GM21737 (cell line): Measurements from ENCODE around the gene DIAPH1.

Experiments
- ATAC-seq: cut with Tn5 transposase; IDR thresholded peaks from one replicate; pipeline ENCODE4 v1.9.1; 2021; ENCODE audit warnings: mild to moderate bottlenecking, moderate library complexity; ENCODE audit not compliant: unreplicated experiment

Gene DIAPH1

DNA sequence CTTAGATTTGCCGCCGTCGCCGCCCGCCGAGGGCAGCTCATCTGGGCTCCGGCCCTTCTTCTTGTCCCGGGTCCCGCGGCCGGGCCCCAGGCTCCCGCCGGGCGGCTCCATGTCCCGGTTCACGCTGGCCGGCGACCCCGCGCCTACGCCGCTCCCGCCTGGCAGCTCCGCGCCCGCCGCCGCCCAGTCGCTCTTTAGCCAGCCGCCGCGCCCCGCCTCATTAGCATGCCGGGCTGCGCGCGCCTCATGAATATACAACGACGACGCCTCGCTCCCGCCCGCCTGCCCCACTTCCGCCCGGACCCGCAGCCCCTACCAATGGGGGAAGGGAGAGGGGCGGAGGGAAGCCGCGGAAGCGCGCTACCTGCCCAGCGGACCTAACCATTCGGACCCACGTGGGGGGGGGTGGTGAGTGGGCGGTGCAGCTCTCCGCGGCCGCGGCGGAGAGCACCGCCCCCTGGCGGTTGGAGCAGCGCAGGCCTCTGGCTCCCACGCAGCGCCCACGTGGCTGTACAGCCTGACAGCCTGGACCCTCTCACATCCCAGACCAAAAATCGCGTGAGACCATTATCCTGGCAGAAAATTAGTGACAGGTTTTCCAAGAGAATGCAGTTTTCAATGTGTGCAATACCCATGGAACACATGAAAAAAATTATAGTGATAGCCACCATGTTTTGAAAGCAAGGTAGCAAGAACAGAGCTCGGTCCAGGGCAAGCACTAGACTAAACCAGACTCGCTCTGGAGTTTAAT, at the start of gene DIAPH1:
TSS of gene DIAPH1 (minus strand) at position 197 of the 751 bp plus-strand sequence. CDS start at position 111, 86 bp downstream.
- peak; percentile 77 for ATAC-seq

DNA sequence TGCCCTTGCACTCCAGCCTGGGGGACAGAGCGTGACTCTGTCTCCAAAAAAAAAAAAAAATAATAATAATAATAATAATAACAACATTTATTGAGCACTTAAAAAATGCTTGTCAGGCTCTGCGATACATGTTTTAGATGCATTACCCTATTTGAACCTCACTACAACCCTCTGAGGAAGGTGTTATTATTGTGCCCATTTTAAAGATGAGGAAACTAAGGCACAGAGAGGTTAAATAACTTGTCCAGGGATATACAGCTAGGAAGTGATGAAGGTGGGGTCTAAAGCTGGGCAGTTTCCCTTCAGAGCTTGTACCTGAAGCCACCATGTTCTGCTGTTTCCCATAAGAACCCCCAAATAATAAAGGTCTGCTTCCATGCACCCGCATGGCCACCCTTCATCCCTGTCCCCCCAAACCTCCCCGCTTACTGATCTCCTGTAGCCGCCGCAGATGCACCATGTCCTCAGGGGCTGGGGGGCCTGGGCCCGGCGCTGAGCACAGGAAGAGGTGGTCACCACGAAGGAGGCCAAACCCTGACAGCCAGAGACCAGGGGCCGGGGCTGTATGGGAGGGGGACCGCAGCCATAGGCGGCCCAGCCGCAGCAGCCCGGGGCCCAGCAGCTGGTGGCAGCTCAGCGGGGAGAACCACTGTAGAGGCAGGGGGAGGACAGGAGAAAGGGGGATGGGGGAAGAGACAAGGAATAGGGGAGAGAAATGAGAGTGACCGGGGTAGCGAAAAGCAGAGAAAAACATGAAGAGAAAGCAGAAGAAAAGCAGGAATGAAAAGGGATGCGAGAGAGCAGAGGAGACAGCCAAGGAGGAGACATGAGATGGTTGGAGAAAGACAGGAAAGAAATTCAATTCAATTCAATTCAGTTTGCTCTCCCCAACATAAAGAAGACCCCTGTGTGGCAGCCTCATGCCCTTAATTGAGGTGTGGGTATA, 47.5 kb upstream of the DIAPH1 start:
- ATAC-seq: no peak

DNA sequence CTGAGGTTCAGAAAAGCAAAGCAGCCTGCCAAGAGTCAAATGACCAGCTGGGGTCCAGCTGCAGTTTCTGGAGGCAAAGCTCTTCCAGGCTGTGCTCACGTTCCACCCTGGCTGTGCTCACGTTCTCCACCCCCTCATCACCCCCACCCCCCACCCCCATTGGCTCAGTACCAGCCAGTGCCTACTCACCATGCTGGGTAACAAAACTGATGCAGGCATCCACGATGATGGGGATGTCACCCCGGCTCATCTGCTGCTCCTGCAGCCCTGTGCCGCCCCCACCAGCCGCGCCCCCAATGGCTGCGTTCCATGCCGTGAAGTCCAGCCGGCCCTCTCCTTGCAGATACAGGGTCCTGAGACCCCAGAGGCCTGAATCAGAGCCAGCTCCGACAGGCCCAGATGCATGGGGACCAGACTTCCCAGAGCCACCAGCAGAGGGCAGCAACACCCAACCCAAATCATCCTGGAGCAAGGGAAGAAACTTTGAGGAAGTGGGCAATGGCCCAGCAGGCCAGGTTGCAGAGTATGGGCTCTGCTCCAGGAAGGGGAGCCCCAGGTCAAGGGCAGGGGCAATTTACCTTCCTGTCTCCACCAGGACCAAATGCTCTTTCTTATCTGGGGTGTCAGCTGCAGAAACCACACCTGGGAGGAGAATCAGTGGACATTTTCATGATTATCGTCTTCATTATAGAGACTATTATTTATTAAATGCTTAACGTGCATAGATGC, 46.1 kb upstream of the DIAPH1 start:
- peak; percentile 91 for ATAC-seq

DNA sequence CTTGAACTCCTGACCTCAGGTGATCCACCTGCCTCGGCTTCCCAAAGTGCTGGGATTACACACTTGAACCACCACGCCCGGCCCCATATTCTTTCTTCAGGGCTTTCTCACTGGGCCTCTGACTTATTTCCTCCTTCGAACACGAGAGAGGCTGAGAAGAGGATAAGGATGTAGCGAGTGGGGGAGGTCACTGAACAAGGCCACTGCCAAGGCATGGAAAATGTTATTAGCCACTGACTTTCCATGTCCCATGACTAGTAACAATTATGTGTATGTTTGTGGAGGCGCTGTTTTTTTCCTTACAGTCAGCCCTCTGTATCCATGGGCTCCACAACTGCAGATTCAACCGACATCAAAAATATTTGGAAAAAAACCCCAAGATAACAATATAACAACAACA, 44.7 kb upstream of the DIAPH1 start:
- ATAC-seq: no peak

DNA sequence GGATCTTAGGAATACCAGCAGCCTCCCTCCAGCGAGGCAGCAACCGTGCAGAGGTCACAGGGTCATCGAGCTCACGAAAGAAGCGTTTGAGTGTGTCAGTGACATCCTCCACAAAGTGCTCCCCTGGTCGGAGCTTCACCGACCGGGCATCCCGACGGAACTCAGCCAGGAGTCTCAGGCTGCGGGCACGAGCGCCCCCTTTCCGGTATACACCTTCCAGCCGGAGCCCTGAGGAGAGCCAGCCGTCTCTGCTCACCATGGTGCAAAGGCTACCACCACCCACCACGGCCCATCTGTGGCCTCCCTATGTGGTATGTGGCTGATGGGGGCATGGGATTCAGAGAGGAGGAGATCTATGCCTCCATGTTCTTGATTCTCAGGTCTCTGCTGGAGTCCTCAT, 43.2 kb upstream of the DIAPH1 start:
- ATAC-seq: no peak

DNA sequence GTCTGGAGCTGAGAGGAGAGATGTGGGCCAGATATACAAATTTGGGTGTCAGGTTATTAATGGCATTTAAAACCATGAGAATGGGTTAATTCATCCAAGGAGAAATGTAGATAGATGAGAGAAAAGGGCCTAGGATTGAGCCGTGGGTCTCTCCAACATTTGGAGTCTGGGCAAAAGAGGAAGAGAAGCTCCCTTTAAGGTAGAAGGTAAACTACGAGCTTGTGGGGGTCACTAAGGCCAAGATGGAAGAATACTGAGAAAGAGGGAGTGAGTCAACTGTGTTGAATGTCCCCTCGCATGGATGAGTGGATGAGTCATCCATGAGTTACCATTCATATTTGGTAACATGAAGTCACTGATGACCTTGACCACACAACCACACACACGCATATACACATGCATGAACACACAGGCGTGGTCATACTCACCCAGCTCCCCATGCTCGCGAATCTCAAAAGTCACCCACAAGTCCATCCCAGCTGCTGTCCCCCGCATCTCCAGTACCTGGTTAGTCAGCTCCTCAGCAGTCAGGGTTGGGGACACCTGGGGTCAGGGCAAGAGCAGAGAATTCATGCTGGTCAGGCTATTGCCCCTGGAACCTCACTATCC, 39.2 kb upstream of the DIAPH1 start:
- ATAC-seq: no peak

DNA sequence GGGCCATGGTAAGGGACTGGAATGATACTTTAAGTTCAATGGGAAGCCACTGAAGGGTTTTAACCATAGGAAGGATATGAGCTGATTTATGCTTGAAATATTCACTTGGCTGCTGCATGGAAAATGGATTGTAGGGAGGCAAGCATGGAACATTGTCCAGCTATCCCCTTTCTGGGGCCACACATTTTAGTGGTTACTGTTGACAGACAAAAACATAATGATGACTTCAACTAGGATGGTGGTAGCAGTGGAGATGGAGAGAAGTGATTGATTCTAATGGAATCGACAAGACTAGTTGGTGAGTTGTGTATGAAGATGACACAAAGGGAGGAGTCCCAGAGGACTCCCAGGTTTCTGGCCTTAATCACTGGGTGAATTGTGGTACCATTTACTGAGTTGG, 38.6 kb upstream of the DIAPH1 start:
- ATAC-seq: no peak

DNA sequence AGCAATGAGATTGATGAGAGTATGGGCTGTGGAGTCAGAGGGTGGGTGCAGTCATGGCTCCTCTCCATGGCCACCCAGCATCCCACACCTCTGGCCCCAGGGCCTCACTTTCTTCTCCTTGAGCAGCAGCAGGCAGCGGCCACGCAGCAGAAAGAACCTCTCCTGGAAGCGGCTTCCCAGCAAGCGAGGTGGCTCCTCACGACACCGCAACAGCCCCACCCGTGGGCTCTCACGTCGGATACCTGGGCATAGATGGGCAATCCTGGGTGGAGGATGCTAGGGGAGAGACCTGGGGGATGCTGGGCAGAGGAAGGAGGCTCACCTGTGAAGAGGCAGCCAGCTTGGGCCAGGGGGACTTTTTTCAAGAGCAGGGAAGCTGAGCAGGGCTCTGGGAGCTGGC, 37.6 kb upstream of the DIAPH1 start:
- no peak for ATAC-seq

DNA sequence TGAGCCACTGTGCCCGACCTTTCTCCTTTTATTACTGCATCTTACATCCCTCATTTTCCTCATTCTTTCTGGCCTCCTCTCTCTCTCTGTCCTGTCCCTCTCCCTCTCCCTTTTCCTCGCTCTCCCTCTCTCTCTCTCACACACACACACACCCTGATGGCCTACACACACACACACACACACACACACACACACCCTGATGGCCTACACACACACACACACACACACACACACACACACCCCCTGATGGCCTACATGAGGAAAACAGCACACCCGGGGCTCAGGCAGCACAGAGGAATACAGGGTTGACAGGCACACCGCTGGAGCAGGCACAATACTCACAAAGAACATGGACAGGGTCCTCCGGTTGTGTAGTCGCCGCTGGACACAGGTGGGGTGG, 36.2 kb upstream of the DIAPH1 start:
- ATAC-seq: no peak

DNA sequence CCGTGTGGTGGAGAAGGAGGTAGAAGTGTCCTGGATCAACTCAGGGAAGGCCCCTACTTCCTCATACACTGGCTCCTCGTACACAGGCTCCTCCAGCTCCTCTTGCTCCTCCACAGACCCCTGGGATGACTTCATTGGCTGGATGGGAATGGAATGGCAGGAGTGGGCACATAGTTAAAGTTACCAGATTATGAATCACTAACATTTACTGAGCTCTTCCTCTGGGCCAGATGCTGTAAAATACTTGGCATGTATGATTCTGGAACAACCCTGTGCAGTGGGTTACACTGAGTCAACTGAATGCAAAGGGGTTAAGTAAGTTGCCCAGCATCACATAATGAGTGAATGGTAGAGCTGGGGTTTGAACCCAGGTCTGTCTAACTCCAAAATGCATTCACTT, 35.5 kb upstream of the DIAPH1 start:
- no peak for ATAC-seq

DNA sequence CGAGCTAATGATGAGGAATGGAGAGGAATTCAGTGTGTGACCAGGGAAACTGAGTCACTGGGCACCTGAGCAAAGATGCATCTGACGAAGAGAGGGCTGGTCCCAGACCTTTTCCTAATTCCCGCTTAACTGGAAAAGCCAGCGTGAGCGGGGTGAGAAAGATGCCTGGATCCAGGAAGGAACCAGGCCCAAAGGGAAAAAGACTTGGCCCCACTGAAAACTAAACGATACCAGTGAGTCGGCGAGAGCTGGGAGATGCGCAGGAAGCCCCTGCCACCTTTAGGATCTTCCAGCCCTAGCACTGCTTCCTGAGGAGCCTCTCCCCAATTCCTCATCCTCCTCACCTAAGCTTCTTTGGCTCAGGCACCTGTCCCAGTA, 32.9 kb upstream of the DIAPH1 start:
- no peak for ATAC-seq

DNA sequence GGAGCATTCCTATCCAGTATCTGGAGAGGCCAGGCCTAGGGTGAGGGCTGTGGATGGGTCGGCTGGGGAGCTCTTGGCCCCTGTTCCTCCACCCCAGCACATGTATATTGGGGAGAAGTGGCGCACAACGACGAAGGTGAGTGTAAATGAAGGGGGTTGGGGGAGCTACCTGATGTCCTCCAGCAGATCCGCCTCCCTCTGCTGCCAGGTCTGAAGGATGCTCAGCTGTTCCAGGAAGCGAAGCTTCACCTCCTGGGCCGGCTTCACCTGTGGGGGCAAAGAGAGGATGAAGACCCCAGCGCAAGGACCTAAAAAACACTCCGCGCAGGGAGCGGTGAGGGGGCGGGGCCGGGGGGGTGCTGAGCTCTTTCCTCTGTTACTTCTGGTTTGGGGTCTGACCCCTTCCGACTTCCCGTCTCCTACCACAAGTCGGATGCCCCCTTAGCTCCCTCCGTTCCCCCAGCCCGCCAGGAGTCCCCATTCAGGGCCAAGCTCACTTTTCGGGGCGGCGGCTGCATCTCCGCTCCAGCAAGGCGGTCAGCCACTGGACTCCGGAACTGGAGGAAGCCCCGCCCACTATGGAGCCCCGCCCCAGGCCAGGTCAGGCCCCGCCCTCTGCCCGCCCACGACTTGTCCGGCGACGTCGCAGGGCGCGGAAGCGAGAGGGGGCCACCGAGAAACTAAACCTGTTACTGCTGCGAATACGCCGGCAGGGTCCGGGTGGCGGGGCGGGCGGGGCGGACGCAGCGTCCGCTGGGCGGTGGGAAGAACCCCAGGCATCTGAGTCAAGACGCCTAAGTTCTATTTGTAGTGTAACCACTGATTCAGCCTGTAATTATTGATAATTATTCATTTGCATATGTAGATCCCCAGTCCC, 32.3 kb upstream of the DIAPH1 start, which contains the start of gene FCHSD1:
TSS of gene FCHSD1 (minus strand) at position 568 of the 877 bp plus-strand sequence. CDS start at position 518, 50 bp downstream.
- peak; percentile 94 for ATAC-seq

DNA sequence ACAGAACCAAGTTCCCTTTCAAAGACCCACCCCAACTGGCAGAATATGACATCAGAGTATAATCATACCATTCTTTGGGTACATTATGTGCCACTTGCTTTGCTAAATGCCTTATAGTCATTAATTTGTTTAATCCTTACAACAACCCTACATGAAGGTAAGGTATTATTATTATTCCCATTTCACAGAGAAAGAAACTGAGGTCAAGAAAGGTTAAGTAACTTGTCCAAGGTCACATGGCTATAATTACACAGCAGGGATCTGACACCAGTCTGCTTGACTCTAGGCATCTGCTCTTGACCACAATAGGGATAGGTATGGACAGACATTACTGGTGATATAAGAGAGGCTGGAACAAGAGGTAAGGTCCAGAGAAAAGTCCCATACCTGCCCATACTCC, 31.2 kb upstream of the DIAPH1 start:
- ATAC-seq: no peak

DNA sequence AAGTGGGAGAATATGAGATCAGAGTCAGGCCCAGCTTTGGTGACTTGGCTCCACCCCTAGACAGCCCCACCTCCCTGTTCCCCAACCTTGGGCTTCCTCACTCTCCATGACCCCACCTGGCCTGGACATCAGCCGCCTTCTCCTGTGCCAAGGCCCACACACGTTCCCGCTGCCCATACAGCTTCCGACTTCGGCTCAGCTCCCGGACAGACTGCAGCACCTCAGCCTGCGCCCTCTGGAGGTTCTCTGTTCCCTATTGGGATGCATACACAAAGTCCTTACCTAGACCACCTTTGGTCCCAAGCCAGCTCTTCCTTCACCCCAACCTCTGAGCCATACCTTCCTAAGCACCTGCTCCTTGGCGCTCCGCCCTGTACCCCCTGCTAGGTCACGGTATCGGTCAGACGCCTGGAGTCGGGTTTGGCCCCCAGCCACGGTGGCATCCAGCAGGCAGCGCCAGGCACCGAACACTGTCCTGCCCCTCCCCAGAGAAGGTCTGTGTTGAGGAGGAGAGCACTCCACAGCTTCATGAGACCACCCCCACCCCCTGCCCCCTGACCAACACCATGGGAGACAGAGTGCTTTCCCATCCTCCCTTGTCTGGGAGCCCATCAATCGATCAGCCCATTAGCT, 30.4 kb upstream of the DIAPH1 start:
- no peak for ATAC-seq

DNA sequence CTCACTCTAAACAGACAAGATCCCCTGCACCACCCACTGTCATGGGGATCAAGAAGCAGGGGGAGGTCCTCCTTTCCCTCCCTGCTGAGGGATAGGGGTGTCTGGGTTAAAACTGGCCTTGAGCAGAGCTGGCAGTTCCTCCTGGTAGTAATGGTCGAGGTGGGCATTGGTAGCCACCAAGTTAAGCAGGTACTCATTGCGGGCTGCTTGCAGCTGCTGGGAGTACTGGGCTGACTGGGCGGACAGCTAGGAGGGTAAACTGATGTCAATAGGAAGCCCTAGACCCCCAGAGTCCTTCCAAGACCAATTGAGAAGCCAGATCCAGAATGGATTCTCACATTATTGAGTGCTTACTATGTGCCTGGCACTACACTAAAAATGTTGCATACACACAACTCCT, 29.1 kb upstream of the DIAPH1 start:
- ATAC-seq: no peak

DNA sequence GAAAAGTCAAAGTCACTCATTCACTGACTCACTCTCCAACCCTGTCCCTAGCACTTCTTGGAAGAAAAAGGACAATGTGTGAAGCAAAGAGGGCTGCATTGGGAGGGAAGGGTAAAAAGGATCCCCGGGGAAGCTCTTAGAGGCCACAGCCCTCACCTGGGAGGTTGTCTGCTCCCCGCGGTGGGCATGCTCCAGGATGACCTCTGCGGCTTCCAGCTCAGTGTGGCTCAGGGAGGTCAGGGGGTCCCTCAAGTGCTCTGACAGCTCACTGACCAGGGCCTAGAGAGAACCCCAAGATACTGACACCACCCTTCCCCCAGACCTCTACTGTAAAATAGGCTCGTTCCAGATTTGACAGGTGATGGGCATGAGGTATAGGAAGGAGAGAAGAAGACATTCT, 28.4 kb upstream of the DIAPH1 start:
- ATAC-seq: no peak

DNA sequence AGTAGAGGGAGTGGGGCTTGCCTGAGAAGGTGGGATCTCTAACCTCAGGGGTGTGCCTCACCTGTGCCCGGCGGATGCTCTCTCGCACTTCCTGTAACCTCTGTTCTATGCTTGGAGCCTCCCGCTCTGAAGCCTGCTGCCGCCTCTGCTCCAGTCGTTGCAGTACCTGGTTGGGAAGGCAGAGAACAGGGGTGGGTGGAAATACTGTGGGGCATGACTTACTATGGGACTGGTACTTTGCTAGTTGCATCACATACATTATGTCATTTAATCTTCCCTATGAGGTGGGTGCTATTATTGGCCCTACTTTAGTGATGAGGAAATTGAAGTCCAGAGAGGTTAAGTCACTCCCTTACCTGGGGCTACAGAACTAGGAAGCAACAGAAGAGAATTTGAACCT, 27.2 kb upstream of the DIAPH1 start:
- no peak for ATAC-seq

DNA sequence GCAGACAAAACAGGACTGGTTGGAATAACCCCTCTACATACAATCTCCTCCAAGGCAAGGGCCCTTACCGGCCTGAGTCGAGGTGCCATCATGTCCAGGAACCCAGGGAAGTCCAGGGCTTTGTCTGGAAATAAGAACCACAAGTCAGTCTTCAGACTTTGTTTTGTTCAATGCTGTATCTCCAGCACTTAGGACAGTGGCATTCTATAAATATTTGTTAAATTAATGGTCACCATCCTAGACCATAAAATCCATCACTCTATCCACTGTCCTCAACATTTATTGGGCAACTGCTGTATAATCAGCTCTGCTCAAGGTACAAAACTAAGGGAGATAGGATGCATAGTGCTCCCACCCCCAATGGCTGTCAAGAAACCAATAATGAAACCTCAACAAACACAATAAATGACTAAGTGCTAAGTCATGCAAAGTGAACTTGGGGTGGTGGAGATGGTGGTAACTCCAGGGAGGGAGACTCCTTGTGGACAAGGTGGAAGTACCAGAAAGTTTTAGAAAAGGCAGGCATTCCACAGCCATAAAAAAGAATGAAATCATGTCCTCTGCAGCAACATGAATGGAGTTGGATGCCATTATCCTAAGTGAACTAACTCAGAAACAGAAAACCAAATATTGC, 23.0 kb upstream of the DIAPH1 start:
- no peak for ATAC-seq

DNA sequence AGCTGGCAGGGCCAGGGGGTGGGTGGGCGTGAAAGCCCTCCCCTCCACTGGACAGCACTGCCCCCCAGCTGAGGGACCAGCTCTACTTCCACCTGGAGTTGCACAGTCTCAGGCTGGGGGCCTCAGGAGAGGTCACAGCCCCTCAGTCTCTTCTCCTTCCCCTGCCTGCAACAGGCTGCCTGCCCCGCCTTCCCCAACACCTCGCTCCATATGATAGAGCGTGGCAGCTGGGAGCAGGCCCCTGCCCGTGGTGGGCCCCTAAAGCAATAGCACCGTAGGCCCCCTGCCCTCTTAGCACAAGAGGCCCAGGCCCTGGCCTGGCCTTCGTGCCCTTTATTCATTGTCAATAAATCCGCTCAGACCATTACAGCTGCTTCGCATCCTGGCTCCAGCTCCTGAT, 21.9 kb upstream of the DIAPH1 start:
- ATAC-seq: no peak
